PC-9 (cell line): ENCODE data around the gene BBX. TPM values are rescaled to one million over a fixed set of nuclear protein-coding genes. Genes with fewer than 3 reads are reported as not detected.

Experiments used
- BruUV-seq: library from RNA; stranded (reverse); fragments of 400-500 nt; replicated peaks from 2 replicates; lab custom pipeline; 2021; lab: Mats Ljungman, UMichigan
- CTCF ChIA-PET: fragments of 300-600 bp; sonication (Branson Sonifier 250); formaldehyde crosslinking; loops from one replicate; lab custom pipeline; 2022; ENCODE audit warnings: antibody characterized with exemption; lab: Charles Lee
- POLR2A ChIA-PET: fragments of 300-600 bp; sonication (Branson Sonifier 250); formaldehyde crosslinking; loops from one replicate; lab custom pipeline; 2022; ENCODE audit warnings: antibody characterized with exemption; ENCODE audit not compliant: unreplicated experiment; lab: Charles Lee
- DNase-seq, 2 experiments: peaks; one replicate each; pipeline versions ENCODE4 v3.0.0 to v3.0.0-alpha.2; 2015 to 2022; ENCODE audit warnings: mixed read lengths in 1 of 2
- H2AFZ ChIP-seq: fragments of 200-600 bp; sonication (generic); 2 replicates; pipeline ENCODE4 v1.8.1; 2017; ENCODE audit warnings: antibody characterized with exemption
- H3F3A ChIP-seq: fragments of 200-600 bp; sonication (generic); 2 replicates; pipeline ENCODE4 v1.8.1; 2017; ENCODE audit warnings: antibody characterized with exemption, mild to moderate bottlenecking, low read depth; ENCODE audit not compliant: insufficient read depth
- H3K27ac ChIP-seq: fragments of 200-600 bp; sonication (generic); 2 replicates; pipeline ENCODE4 v1.6.1; 2016; ENCODE audit warnings: mixed run types
- H3K27me3 ChIP-seq: fragments of 200-600 bp; sonication (generic); 2 replicates; pipeline ENCODE4 v1.6.1; 2016; ENCODE audit warnings: low read depth, mixed run types; ENCODE audit not compliant: insufficient read depth
- H3K36me3 ChIP-seq: fragments of 200-600 bp; sonication (generic); 2 replicates; pipeline ENCODE4 v1.6.1; 2016; ENCODE audit warnings: low read depth, mixed run types
- H3K4me1 ChIP-seq: fragments of 200-600 bp; sonication (generic); replicated peaks from 2 replicates; pipeline ENCODE4 v1.6.1; 2016; ENCODE audit warnings: mixed run types; ENCODE audit not compliant: insufficient read depth
- H3K4me2 ChIP-seq: fragments of 200-600 bp; sonication (generic); 2 replicates; pipeline ENCODE4 v1.6.1; 2017; ENCODE audit warnings: mixed run types
- H3K4me3 ChIP-seq: fragments of 200-600 bp; sonication (generic); 2 replicates; pipeline ENCODE4 v1.6.1; 2016; ENCODE audit warnings: mixed run types
- H3K79me2 ChIP-seq: fragments of 200-600 bp; sonication (generic); 2 replicates; pipeline ENCODE4 v1.6.1; 2017; ENCODE audit warnings: low read depth, mixed run types
- H3K9me2 ChIP-seq: fragments of 200-600 bp; sonication (generic); 2 replicates; pipeline ENCODE4 v1.8.1; 2017; ENCODE audit warnings: mild to moderate bottlenecking; ENCODE audit not compliant: insufficient read depth
- H3K9me3 ChIP-seq: fragments of 200-600 bp; sonication (generic); 2 replicates; pipeline ENCODE4 v1.8.1; 2016; ENCODE audit warnings: low read depth; ENCODE audit not compliant: insufficient read depth
- H4K20me1 ChIP-seq: fragments of 200-600 bp; sonication (generic); 2 replicates; pipeline ENCODE4 v1.8.1; 2017; ENCODE audit not compliant: insufficient read depth
- CTCF ChIP-seq: fragments of 200-600 bp; sonication (generic); conservative IDR thresholded peaks from 2 replicates; pipeline ENCODE4 v1.6.1; 2017; ENCODE audit warnings: mixed run types, antibody characterized with exemption, mild to moderate bottlenecking, moderate library complexity
- EZH2 ChIP-seq: fragments of 200-600 bp; sonication (generic); IDR thresholded peaks from 2 replicates; pipeline ENCODE4 v1.8.0; 2017; ENCODE audit warnings: antibody characterized with exemption, low read depth
- intact Hi-C: fragments of 100-400 bp; cut with micrococcal nuclease; formaldehyde crosslinking; loops from one replicate; pipeline ENCODE4 v1.10.0; 2022; ENCODE audit not compliant: unreplicated experiment
- total RNA-seq: library from RNA; stranded (reverse); gene quantifications from 2 replicates; pipeline ENCODE4 v1.2.3, GENCODE V29; 2021

The BBX gene
- total RNA-seq, 1 experiment from 2014 or later, result 91.7 TPM

- POLR2A ChIA-PET, result interaction anchor here (0.6 kb wide), 1 partner anchor 264 kb away, joined by 4 read pairs; no protein-coding TSS in a partner anchor
- CTCF ChIA-PET, result no interaction called here
- Histone ChIP-seq H3K4me3 (no peak overlapping the region), H3K4me2 (no peak overlapping the region), H3F3A (no peaks in the 10 kb centered on the region), H3K9me2 (no peaks in the 10 kb centered on the region), H3K9me3 (no peaks in the 10 kb centered on the region), H3K79me2 (0 out of 2 replicates have a peak, but pooled peaks cover 4% of the 10 kb centered on the region), H3K27ac (no peak overlapping the region), H3K36me3 (no peaks in the 10 kb centered on the region), H2AFZ (no peak overlapping the region), H3K4me1 (no peaks in the 10 kb centered on the region; the same call in 1 of the 2 replicates), H3K27me3 (no peaks in the 10 kb centered on the region), H4K20me1 (0 out of 2 replicates have a peak, but pooled peaks cover 7% of the 10 kb centered on the region)
- no TSS peak for BruUV-seq
- no peak for DNase-seq
- intact Hi-C loops, result no loop called here
- TF ChIP-seq CTCF (no peak), EZH2 (no peak)
These were observed 32.6 kb downstream of the BBX start for GRCh38 chr3:107555359-107555758.

- TF ChIP-seq EZH2, result no peak
- no peak for TF ChIP-seq CTCF
- no peaks in the 10 kb centered on the region for H3K27me3 ChIP-seq
- BruUV-seq, result no TSS peak
- no peak overlapping the region for H3K4me3 ChIP-seq
- no peaks in the 10 kb centered on the region for H3K36me3 ChIP-seq
- H3K79me2 ChIP-seq, result 0 out of 2 replicates have a peak, but pooled peaks cover 2% of the 10 kb centered on the region
- H3K9me2 ChIP-seq, result no peaks in the 10 kb centered on the region
- POLR2A ChIA-PET, result no interaction called here
- no peaks in the 10 kb centered on the region for H3F3A ChIP-seq
- intact Hi-C loops, result no loop called here
- 0 out of 2 replicates have a peak, but pooled peaks cover 5% of the 10 kb centered on the region for H4K20me1 ChIP-seq
- CTCF ChIA-PET, result no interaction called here
- H3K4me1 ChIP-seq, result no peaks in the 10 kb centered on the region; the same call in 1 of the 2 replicates
- H2AFZ ChIP-seq, result no peak overlapping the region
- no peak for DNase-seq
- H3K4me2 ChIP-seq, result no peak overlapping the region
- H3K27ac ChIP-seq, result no peak overlapping the region
- H3K9me3 ChIP-seq, result no peaks in the 10 kb centered on the region
These were observed 35.0 kb downstream of the BBX start for GRCh38 chr3:107557743-107558142.

GRCh38 chr3:107560166-107560565 lies 37.4 kb downstream of the BBX start:
- no peak for TF ChIP-seq EZH2
- no peak for TF ChIP-seq CTCF
- Histone ChIP-seq H3F3A (no peaks in the 10 kb centered on the region), H3K4me2 (no peak overlapping the region), H4K20me1 (peaks cover 7% of the 10 kb centered on the region; the same call in 1 of the 2 replicates), H3K27me3 (no peaks in the 10 kb centered on the region), H3K79me2 (0 out of 2 replicates have a peak, but pooled peaks cover 3% of the 10 kb centered on the region), H3K4me3 (no peak overlapping the region), H3K4me1 (no peaks in the 10 kb centered on the region; the same call in 1 of the 2 replicates), H3K9me3 (no peaks in the 10 kb centered on the region), H3K36me3 (no peaks in the 10 kb centered on the region), H2AFZ (no peak overlapping the region), H3K9me2 (no peaks in the 10 kb centered on the region), H3K27ac (no peak overlapping the region)
- ChIA-PET CTCF (no interaction called here), POLR2A (interaction anchor here (0.7 kb wide), 3 partner anchors 116 to 846 kb away, joined by 3 to 9 read pairs (median 6); no protein-coding TSS in a partner anchor)
- DNase-seq, result no peak
- no TSS peak for BruUV-seq
- intact Hi-C loops, result no loop called here
